Vagina (tissue), 2 donors: ENCODE data around the gene DCC.

Experiments used
- POLR2A ChIP-seq, 2 donors: fragments of 450-650 bp; IDR thresholded peaks; one replicate each; pipeline ENCODE4 v1.6.1; 2017; ENCODE audit warnings: antibody characterized with exemption in 2 of 2, mild to moderate bottlenecking in 2 of 2, moderate library complexity in 2 of 2
- TF ChIP-seq, protein P1 (sequence below), 3 experiments: fragments of 450-650 bp in 2 of 3; fragments of 200-600 bp in 1 of 3; sonication (generic) in 1 of 3; IDR thresholded peaks; one replicate each; pipeline ENCODE4 v1.5.1; 2017 to 2019; ENCODE audit warnings: antibody characterized with exemption in 3 of 3, mild to moderate bottlenecking in 2 of 3, moderate library complexity in 2 of 3

DNA sequence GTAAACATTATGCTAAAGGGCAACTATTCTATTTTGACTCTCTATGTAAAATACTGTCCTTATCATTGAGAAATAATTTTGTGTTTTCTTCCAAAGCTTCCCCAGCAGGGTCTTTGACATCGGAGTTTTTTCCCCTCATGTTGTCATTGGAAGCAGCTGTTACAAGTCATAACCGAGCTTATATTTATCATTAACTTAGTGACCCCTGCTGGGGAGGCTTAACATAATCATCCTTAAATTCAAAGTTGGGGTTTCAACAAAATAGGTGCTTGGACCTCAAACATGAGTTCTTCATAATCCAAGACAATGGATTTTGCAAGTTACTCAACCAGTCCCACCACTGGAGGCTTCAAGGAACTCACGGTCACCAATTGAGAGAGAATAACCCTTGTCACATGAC, 330.9 kb downstream of the DCC start:
- TF ChIP-seq, protein P1, sequence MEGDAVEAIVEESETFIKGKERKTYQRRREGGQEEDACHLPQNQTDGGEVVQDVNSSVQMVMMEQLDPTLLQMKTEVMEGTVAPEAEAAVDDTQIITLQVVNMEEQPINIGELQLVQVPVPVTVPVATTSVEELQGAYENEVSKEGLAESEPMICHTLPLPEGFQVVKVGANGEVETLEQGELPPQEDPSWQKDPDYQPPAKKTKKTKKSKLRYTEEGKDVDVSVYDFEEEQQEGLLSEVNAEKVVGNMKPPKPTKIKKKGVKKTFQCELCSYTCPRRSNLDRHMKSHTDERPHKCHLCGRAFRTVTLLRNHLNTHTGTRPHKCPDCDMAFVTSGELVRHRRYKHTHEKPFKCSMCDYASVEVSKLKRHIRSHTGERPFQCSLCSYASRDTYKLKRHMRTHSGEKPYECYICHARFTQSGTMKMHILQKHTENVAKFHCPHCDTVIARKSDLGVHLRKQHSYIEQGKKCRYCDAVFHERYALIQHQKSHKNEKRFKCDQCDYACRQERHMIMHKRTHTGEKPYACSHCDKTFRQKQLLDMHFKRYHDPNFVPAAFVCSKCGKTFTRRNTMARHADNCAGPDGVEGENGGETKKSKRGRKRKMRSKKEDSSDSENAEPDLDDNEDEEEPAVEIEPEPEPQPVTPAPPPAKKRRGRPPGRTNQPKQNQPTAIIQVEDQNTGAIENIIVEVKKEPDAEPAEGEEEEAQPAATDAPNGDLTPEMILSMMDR (IDR thresholded peaks at IDR 0.05): no peak
- no peak for TF ChIP-seq POLR2A (IDR thresholded peaks at IDR 0.05)
